Endometrial microvascular endothelial cells (primary cell): ENCODE measurements around the gene RAB44. TPM values are rescaled to one million over a fixed set of nuclear protein-coding genes. Genes with fewer than 3 reads are reported as not detected.

Source experiments
- in situ Hi-C: cut with HindIII; loops from 2 replicates; pipeline ENCODE4 v1.10.0; 2017; ENCODE audit warnings: low sequenced_read_pairs, low pct_unique_long_range_greater_than_20kb; ENCODE audit errors: inconsistent ontology term
- total RNA-seq: library from RNA; depleted of rRNA; stranded (reverse); fragments of >200 nt; gene quantifications from one replicate; pipeline ENCODE4 v1.2.3, GENCODE V29; 2015; ENCODE audit errors: inconsistent ontology term

Gene RAB44
- total RNA-seq, 1 donor from 2014 or later = not detected

DNA sequence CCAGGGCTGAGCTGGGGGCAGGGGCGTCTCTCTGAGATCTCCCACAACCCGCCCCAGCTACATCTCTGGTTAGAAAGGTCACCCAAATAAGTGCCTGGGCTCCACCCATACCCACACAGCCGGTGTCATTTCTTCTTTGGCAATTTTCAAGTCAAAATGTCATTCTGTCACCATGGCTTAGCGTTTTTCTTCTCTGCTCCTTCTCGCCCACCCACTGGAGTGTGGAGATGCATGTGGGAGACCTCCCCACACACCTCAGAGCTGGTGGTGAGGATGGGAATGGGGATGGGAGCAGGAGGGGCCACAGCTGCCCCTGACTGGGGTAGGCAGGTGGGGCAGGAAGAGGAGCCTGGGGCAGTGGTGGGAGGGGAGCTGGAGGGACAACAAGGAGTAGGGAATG lies 78.5 kb downstream of the RAB44 start:
- in situ Hi-C loops = no loop called here

GRCh38 chr6:36777801-36778200 lies 80.2 kb downstream of the RAB44 start:
- in situ Hi-C loops = no loop called here

DNA sequence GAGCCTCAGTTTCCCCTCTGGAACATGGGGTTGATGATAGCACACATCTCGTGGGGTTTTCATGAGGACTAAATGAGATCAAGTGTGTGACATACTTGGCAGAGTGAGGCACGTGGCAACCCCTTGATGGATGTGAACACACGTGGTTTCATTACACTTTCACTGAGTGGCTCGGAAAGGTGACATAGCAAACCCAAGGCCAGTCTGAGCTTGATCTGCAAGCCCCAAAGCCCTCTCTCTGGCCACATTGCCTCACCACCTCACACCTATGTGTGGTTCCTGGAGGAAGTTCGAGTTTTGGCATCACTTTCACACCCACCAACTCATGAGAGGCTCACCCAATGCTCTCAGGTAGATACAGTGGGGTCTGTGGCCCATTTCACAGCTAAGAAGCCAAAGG lies 81.6 kb downstream of the RAB44 start:
- in situ Hi-C loops = no loop called here

DNA sequence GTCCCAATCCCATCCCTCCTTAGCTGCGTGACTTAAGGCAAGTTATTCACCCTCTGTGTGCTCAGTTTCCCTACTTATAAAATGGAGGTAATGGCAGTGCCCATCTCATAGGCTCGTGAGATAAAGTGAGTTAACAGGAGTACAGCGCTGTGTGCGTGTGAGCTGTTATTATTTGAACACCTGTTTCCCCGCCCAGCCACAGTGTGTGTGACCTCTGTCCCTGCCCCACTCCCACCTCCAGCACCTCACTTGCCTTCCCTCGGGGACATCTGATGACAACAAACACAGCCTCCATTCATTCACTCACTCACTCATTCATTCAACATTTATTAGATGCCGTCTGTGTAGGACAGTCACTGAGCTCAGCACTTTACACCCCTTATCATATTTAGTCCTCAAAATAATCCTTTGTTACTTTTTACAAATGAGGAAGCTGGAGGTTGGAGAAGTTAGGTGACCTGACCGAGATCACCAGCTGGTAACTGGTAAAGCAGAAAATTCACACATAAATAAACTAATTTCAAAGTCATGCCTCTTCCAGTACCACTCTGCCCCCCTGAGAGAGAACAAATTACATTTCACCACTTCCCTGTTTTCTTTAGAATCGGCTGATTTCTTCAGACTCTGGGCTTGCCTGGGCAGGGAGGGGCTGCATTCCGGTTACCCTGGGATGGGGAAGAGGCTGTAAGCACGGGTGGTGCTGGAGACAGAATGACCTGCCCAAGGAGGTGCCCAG lies 83.0 kb downstream of the RAB44 start:
- in situ Hi-C loops = no loop called here

DNA sequence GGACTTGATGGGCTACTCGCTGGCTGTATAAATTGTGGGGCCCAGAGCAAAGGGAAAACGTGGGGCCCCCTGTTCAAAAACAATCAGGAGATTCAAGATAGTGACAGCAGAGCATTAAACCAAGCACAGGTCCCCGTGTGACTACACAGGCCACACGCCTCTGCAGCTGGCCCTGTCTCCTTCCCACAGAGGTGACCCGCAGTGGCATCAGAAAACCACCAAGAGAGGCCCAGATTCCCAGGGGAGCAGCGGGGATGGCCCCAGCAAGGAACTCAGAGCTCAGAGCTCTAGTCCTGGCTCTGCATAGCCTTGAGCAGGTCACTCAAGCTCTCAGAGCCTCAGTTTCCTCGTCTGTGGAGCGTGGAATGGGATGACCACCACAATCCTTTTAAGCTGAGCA lies 84.0 kb downstream of the RAB44 start:
- in situ Hi-C loops = no loop called here

Other genes starting within 250 kb of the RAB44 start
- 22.5 TPM for gene STK38, start 150.3 kb upstream of the RAB44 start, total RNA-seq
- gene SRSF3, start 103.5 kb upstream of the RAB44 start, total RNA-seq = 147 TPM
- 307 TPM for gene CDKN1A, start 19.1 kb upstream of the RAB44 start, total RNA-seq
- 3.5 TPM for gene CPNE5, start 141.6 kb downstream of the RAB44 start, total RNA-seq
- 67.2 TPM for gene PPIL1, start 177.0 kb downstream of the RAB44 start, total RNA-seq
- gene C6orf89, start 188.1 kb downstream of the RAB44 start, total RNA-seq = 49.9 TPM